Large intestine (tissue), 3 donors: ENCODE results near the gene MFAP3. TPM values are rescaled to one million over a fixed set of nuclear protein-coding genes. Genes with fewer than 3 reads are reported as not detected.

Experiments
- DNase-seq, 2 donors: peaks; one replicate each; pipeline versions ENCODE4 v3.0.0 to v3.0.0-alpha.2; 2013
- H3K27ac ChIP-seq: one replicate; pipeline ENCODE4 v1.5.1; 2013; ENCODE audit warnings: low read length
- H3K27me3 ChIP-seq: 2 replicates; pipeline ENCODE4 v1.6.1; 2013; ENCODE audit warnings: low read length; ENCODE audit not compliant: control insufficient read depth, insufficient read depth
- H3K36me3 ChIP-seq: 2 replicates; pipeline ENCODE4 v1.6.1; 2013; ENCODE audit warnings: low read length; ENCODE audit not compliant: control insufficient read depth, insufficient read depth
- H3K4me1 ChIP-seq: one replicate; pipeline ENCODE4 v1.6.1; 2013; ENCODE audit warnings: low read length; ENCODE audit not compliant: control insufficient read depth, insufficient read depth
- H3K4me3 ChIP-seq: one replicate; pipeline ENCODE4 v1.5.1; 2013; ENCODE audit warnings: low read length
- H3K9me3 ChIP-seq: one replicate; pipeline ENCODE4 v1.6.1; 2013; ENCODE audit warnings: mild to moderate bottlenecking, low read depth, low read length, moderate library complexity; ENCODE audit not compliant: control insufficient read depth
- WGBS: methylation state at CpG from one replicate; pipeline ENCODE4 v1.1.5; 2013; ENCODE audit warnings: low lambda C conversion rate; ENCODE audit not compliant: insufficient coverage; 5-methylcytosine and 5-hydroxymethylcytosine counted together
- polyA plus RNA-seq: library from polyadenylated mRNA; unstranded; fragments of 120-200 nt; gene quantifications from one replicate; pipeline ENCODE4 v1.2.1, GENCODE V29; 2013

The MFAP3 gene
- polyA plus RNA-seq, 1 donor = 25.4 TPM

DNA sequence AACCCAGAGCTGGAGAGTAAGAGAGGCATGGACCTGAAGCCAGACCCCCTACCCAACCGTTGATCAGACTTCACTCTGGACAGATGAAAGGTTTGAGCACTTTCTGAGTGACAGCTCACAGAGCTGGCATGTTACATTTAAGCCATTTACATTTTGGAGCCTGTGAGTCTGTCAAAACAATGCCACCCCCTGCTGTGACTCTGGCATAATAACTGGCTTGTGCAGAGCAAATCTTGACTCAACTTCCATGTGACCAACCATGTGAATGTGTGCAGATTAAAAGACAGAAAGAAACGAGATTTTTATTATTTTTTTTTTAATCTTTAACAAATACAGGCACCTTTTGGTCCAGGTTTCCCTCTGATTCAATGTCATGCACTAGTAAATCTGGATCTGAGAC, 48.5 kb downstream of the MFAP3 start:
- WGBS = no CpG with 5 or more reads among the region's 2 CpGs
- no peaks in the 10 kb centered on the region for H3K9me3 ChIP-seq
- H3K27ac ChIP-seq = no peak overlapping the region
- DNase-seq = no peak
- H3K36me3 ChIP-seq = no peaks in the 10 kb centered on the region
- H3K4me3 ChIP-seq = no peak overlapping the region
- H3K27me3 ChIP-seq = no peaks in the 10 kb centered on the region
- H3K4me1 ChIP-seq = no peaks in the 10 kb centered on the region

- WGBS = no CpG with 5 or more reads among the region's 5 CpGs
- H3K36me3 ChIP-seq = no peaks in the 10 kb centered on the region
- DNase-seq = no peak
- H3K9me3 ChIP-seq = no peaks in the 10 kb centered on the region
- H3K27ac ChIP-seq = no peak overlapping the region
- H3K4me3 ChIP-seq = no peak overlapping the region
- H3K4me1 ChIP-seq = no peaks in the 10 kb centered on the region
- no peaks in the 10 kb centered on the region for H3K27me3 ChIP-seq
Observed at GRCh38 chr5:154088801-154089200, 50.0 kb downstream of the MFAP3 start.

DNA sequence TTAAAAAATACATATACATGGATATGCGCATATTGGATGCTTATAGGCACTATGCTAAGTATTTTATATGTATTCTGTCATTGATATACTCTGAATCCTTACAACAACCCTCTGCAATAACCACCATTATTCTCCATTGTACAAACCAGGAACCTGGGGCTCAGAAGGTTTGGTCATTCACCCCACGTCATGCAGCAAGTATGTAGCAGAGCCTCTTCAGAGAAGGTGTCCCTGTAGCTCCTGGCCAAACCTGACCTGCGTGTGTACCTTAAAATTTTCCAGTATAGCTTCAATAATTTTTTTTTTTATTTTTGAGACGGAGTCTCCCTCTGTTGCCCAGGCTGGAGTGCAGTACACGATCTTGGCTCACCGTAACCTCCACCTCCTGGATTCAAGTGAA, 51.9 kb downstream of the MFAP3 start:
- no peaks in the 10 kb centered on the region for H3K36me3 ChIP-seq
- DNase-seq = no peak
- H3K27ac ChIP-seq = no peak overlapping the region
- no peaks in the 10 kb centered on the region for H3K4me1 ChIP-seq
- no peak overlapping the region for H3K4me3 ChIP-seq
- H3K27me3 ChIP-seq = no peaks in the 10 kb centered on the region
- WGBS = no CpG with 5 or more reads among the region's 6 CpGs
- no peaks in the 10 kb centered on the region for H3K9me3 ChIP-seq

DNA sequence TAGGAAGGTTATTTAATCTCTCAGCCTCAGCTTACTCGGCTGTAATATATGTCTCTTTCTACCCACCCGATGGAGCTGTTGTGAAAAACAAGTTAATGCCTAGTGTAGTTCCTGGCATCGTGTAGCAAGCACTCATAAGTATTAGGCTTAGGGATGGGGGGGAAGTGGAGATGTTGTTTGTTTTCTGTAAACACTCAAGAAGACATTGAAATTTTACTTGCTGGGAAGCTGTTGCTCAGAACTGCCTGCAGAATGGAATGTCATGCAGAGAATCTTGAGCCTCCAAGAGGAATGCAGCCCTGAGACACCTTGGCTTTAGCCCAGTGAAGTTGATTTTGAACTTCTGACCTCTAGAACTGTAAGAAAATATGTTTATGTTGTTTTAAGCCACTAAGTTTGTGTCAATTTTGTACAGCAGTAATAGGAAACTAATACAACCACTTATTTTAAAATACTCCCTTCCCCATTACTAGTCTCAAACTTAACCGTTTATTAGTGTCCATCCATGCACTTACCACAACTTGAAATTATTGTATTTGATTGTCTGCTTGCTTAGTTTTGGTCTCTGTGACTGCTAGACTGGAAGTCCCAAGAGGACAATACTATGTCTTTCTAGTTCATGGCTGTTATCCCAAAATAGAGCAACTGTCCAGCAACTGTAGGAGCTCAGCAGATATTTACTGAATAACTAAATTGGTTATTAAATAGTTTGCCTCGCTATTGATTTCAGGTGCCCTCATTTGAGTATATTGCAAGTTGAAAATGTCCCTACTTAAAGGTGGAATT, 53.8 kb downstream of the MFAP3 start:
- no peak overlapping the region for H3K4me3 ChIP-seq
- no peak for DNase-seq
- H3K4me1 ChIP-seq = no peaks in the 10 kb centered on the region
- H3K27ac ChIP-seq = no peak overlapping the region
- H3K27me3 ChIP-seq = no peaks in the 10 kb centered on the region
- no peaks in the 10 kb centered on the region for H3K36me3 ChIP-seq
- no peaks in the 10 kb centered on the region for H3K9me3 ChIP-seq
- WGBS = no CpG with 5 or more reads among the region's 5 CpGs

DNA sequence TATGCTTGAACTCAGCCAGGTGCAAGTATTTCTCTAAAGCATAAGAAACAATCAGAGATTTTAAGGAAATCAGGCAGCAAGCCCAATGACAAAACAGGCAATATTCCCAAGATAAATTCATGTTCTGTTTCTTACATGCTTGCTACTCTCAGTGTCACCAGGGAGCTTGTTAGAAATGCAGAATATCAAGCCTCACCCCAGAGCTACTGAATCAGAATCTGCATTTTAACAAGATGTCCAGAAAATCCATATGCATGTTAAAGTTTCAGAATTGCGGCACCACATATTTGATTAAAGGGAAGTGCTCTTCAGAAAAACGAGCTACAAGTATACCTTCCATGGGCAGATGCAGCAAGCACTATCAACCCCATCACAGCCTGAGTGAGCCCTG, 54.4 kb downstream of the MFAP3 start:
- Histone ChIP-seq H3K36me3 (no peaks in the 10 kb centered on the region), H3K9me3 (no peaks in the 10 kb centered on the region), H3K27ac (no peak overlapping the region), H3K4me1 (no peaks in the 10 kb centered on the region), H3K4me3 (no peak overlapping the region), H3K27me3 (no peaks in the 10 kb centered on the region)
- no peak for DNase-seq
- 80% methylated on average over 1 of the region's 2 CpGs for WGBS

DNA sequence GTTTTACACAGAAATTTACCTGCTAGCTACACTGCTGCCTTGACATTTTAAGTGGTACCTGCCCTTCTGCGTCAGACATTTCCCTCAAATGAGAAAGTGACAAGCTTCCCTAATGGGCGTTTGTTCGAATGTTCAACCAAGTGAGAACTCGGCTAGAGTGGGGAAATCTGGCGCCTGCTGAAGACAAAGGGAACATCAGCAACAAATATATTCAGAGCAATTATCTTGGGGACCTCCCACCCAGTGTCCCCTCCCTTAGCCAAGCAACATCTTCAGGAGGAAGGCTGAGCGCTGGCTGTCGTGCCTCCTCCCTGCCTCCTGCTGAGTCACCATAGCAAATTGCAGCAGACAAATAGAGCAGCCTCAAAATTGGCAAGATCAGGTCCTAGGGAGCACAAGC, 57.1 kb downstream of the MFAP3 start:
- no peaks in the 10 kb centered on the region for H3K4me1 ChIP-seq
- no peaks in the 10 kb centered on the region for H3K36me3 ChIP-seq
- WGBS = no CpG with 5 or more reads among the region's 7 CpGs
- H3K27me3 ChIP-seq = no peaks in the 10 kb centered on the region
- H3K9me3 ChIP-seq = no peaks in the 10 kb centered on the region
- H3K4me3 ChIP-seq = no peak overlapping the region
- DNase-seq = no peak
- H3K27ac ChIP-seq = no peak overlapping the region

- H3K27me3 ChIP-seq = no peaks in the 10 kb centered on the region
- H3K9me3 ChIP-seq = no peaks in the 10 kb centered on the region
- H3K27ac ChIP-seq = no peak overlapping the region
- no peaks in the 10 kb centered on the region for H3K36me3 ChIP-seq
- no CpG with 5 or more reads among the region's 2 CpGs for WGBS
- no peak for DNase-seq
- H3K4me1 ChIP-seq = no peaks in the 10 kb centered on the region
- no peak overlapping the region for H3K4me3 ChIP-seq
Observed at GRCh38 chr5:154097031-154097430, 58.3 kb downstream of the MFAP3 start.

- Histone ChIP-seq H3K9me3 (no peaks in the 10 kb centered on the region), H3K36me3 (no peaks in the 10 kb centered on the region), H3K4me3 (no peak overlapping the region), H3K27me3 (no peaks in the 10 kb centered on the region), H3K27ac (no peak overlapping the region), H3K4me1 (no peaks in the 10 kb centered on the region)
- WGBS = no CpG with 5 or more reads among the region's 2 CpGs
- no peak for DNase-seq
Observed at GRCh38 chr5:154098465-154098864, 59.7 kb downstream of the MFAP3 start.

GRCh38 chr5:154101184-154101583, 62.4 kb downstream of the MFAP3 start:
- Histone ChIP-seq H3K27ac (no peak overlapping the region), H3K36me3 (no peaks in the 10 kb centered on the region), H3K4me1 (no peaks in the 10 kb centered on the region), H3K4me3 (no peak overlapping the region), H3K27me3 (no peaks in the 10 kb centered on the region), H3K9me3 (no peaks in the 10 kb centered on the region)
- no peak for DNase-seq
- no CpG with 5 or more reads among the region's 1 CpG for WGBS

GRCh38 chr5:154103233-154103632, 64.5 kb downstream of the MFAP3 start:
- peaks cover 3% of the 10 kb centered on the region for H3K27me3 ChIP-seq
- no CpG with 5 or more reads among the region's 4 CpGs for WGBS
- H3K4me3 ChIP-seq = no peak overlapping the region
- no peaks in the 10 kb centered on the region for H3K9me3 ChIP-seq
- no peak overlapping the region for H3K27ac ChIP-seq
- no peaks in the 10 kb centered on the region for H3K36me3 ChIP-seq
- no peak for DNase-seq
- no peaks in the 10 kb centered on the region for H3K4me1 ChIP-seq
